Uterus (tissue), 4 donors: ENCODE measurements around the gene LRRC70. TPM values are rescaled to one million over a fixed set of nuclear protein-coding genes. Genes with fewer than 3 reads are reported as not detected.

ENCODE experiments used
- DNase-seq, 2 donors: peaks; one replicate each; pipeline ENCODE4 v3.0.0-alpha.2; 2019 to 2020
- H3K27ac ChIP-seq, 2 donors: fragments of 200-600 bp; sonication (generic); 1 replicate in 1 of 2; 2 replicates in 1 of 2; pipeline ENCODE4 v1.5.1; 2016 to 2018
- H3K27me3 ChIP-seq, 2 donors: fragments of 200-600 bp; sonication (generic); one replicate each; pipeline ENCODE4 v1.5.1; 2018 to 2019; ENCODE audit warnings: control low read depth in 1 of 2
- H3K36me3 ChIP-seq, 2 donors: fragments of 200-600 bp; sonication (generic); one replicate each; pipeline ENCODE4 v1.5.1; 2019; ENCODE audit warnings: control low read depth in 1 of 2
- H3K4me1 ChIP-seq, 2 donors: fragments of 200-600 bp; sonication (generic); one replicate each; pipeline ENCODE4 v1.5.1; 2018 to 2019; ENCODE audit warnings: control low read depth in 1 of 2
- H3K4me3 ChIP-seq, 2 donors: fragments of 200-600 bp; sonication (generic); 1 replicate in 1 of 2; 2 replicates in 1 of 2; pipeline ENCODE4 v1.5.1; 2018 to 2019; ENCODE audit warnings: mild to moderate bottlenecking in 1 of 2
- H3K9me3 ChIP-seq, 2 donors: fragments of 200-600 bp; sonication (generic); one replicate each; pipeline ENCODE4 v1.5.1; 2019; ENCODE audit warnings: control low read depth in 1 of 2
- POLR2A ChIP-seq, 2 donors: fragments of 450-650 bp; IDR thresholded peaks; one replicate each; pipeline ENCODE4 v1.6.1; 2016; ENCODE audit warnings: antibody characterized with exemption in 2 of 2, mild to moderate bottlenecking in 1 of 2, moderate library complexity in 1 of 2
- intact Hi-C: fragments of 100-400 bp; cut with DNase I; formaldehyde crosslinking; loops from one replicate; pipeline ENCODE4 v1.15.1; 2023; ENCODE audit warnings: low total_unique reads
- total RNA-seq, 4 donors: library from RNA; depleted of rRNA in 3 of 4; stranded (reverse); fragments of >200 nt in 3 of 4; gene quantifications; one replicate each; pipeline versions ENCODE4 v1.1.0 to v1.2.4, GENCODE V29; 2014 to 2023
- TF ChIP-seq, protein P1 (sequence below), 4 experiments: fragments of 200-600 bp in 2 of 4; fragments of 450-650 bp in 2 of 4; sonication (generic) in 2 of 4; IDR thresholded peaks; one replicate each; pipeline ENCODE4 v1.5.1; 2016 to 2019; ENCODE audit warnings: antibody characterized with exemption in 4 of 4, mild to moderate bottlenecking in 2 of 4, moderate library complexity in 1 of 4
- donor health status: DM: yes; HTN: yes; CAD: no.

Gene LRRC70
- total RNA-seq, 4 donors from 2014 or later = 3.3 to 17.6 (median 8.9) TPM

DNA sequence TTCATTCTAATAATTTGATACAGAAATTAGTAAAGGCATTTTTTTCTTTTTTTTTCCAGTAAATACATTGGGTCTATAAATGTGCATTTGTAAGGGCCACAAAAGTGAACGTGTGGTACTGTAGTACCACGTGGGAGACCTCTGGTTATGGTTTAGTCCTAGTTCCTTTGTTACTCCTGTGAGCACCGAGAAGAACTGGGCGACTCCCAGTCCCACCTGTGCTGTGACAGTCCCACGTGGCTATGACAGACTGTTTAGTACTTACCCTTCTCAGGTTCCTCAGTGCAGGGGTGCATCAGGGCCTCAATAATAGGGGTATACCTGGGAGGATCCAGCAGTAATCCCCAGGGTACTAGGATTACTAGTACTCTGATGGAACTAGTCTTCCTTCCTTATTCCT lies 49.3 kb downstream of the LRRC70 start:
- no peaks in the 10 kb centered on the region for H3K36me3 ChIP-seq
- TF ChIP-seq, protein P1, sequence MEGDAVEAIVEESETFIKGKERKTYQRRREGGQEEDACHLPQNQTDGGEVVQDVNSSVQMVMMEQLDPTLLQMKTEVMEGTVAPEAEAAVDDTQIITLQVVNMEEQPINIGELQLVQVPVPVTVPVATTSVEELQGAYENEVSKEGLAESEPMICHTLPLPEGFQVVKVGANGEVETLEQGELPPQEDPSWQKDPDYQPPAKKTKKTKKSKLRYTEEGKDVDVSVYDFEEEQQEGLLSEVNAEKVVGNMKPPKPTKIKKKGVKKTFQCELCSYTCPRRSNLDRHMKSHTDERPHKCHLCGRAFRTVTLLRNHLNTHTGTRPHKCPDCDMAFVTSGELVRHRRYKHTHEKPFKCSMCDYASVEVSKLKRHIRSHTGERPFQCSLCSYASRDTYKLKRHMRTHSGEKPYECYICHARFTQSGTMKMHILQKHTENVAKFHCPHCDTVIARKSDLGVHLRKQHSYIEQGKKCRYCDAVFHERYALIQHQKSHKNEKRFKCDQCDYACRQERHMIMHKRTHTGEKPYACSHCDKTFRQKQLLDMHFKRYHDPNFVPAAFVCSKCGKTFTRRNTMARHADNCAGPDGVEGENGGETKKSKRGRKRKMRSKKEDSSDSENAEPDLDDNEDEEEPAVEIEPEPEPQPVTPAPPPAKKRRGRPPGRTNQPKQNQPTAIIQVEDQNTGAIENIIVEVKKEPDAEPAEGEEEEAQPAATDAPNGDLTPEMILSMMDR (IDR thresholded peaks at IDR 0.05) = no peak
- no peak for TF ChIP-seq POLR2A (IDR thresholded peaks at IDR 0.05)
- no peaks in the 10 kb centered on the region for H3K27me3 ChIP-seq
- H3K4me1 ChIP-seq = no peaks in the 10 kb centered on the region
- H3K9me3 ChIP-seq = no peaks in the 10 kb centered on the region
- intact Hi-C loops = no loop called here
- H3K27ac ChIP-seq = no peak overlapping the region
- H3K4me3 ChIP-seq = no peak overlapping the region
- DNase-seq = no peak

Other genes with a start within 250 kb of the LRRC70 start
- 10 to 100 TPM; 18.8 to 38.2 (median 27.3) TPM for gene DIMT1, start 174.9 kb upstream of the LRRC70 start, total RNA-seq
- 10 to 100 TPM; 20.0 to 62.0 (median 45.3) TPM for gene IPO11, start 166.1 kb upstream of the LRRC70 start, total RNA-seq